Right ventricle myocardium inferior (tissue), 1 donor: ENCODE results near the gene GPR153. TPM values are rescaled to one million over a fixed set of nuclear protein-coding genes. Genes with fewer than 3 reads are reported as not detected.

Experiments
- ATAC-seq: fragments of 200-7000 bp; cut with Tn5 transposase; one replicate; pipeline ENCODE4 v1.9.1; 2020; ENCODE audit warnings: mild to moderate bottlenecking, moderate library complexity
- DNase-seq: peaks from one replicate; pipeline ENCODE4 v3.0.0; 2021; ENCODE audit errors: missing footprints
- intact Hi-C: fragments of 100-400 bp; cut with DNase I; formaldehyde crosslinking; loops from one replicate; pipeline ENCODE4 v1.11.0; 2022
- total RNA-seq: library from RNA; stranded (reverse); fragmentation: NEBNext Ultra II Directional; extraction: Animal tissue kit (Norgen Biotek cat#: 25700); gene quantifications from one replicate; pipeline ENCODE4 v1.2.1, GENCODE V29; 2021
- donor health status: DM: no; HTN: yes; CAD: no; lungs with severe emphysema.

GPR153 gene
- total RNA-seq, 1 donor from 2014 or later, result 10.6 TPM

DNA sequence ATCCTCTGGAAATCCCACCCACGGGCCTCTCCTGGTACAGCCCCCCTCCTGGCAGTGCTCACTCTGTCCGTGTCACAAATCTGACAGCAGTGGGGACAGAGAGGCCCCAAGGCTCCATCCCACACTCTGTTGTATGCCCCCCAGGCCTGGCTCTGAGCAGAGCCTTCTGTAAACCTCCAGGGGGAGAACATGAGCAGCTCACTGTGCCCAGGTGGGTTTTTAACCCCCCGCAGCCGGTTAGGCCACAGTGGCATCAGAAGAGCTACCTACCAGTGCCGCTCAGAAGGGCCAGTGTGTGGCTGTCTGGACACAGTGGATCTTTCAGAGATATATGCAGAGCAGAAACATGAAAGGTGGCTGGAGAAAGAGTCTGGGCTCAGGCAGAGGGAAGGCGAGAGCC, 12.0 kb upstream of the GPR153 start:
- no peak for DNase-seq
- intact Hi-C loops, result no loop called here
- ATAC-seq, result no peak

DNA sequence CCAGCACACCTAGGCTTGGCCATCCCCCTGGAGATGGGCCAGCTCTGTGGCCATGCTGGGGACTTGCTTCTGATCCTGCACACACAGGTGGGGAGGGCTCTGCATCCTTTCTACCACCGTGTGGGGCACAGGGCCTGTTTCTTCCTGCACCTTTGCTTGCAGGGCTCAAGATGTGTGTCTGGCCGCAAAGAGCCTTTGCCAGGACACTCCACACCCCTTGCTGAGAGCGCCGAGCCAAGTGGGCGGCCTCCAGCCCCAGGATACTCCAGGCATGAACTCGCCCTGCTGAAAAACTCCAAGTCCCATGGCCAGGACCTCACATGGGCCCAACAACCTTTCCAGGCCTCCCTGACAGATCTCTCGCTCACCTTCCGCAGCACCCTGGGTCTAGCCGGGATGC, 11.6 kb upstream of the GPR153 start:
- intact Hi-C loops, result no loop called here
- DNase-seq, result no peak
- ATAC-seq, result no peak

DNA sequence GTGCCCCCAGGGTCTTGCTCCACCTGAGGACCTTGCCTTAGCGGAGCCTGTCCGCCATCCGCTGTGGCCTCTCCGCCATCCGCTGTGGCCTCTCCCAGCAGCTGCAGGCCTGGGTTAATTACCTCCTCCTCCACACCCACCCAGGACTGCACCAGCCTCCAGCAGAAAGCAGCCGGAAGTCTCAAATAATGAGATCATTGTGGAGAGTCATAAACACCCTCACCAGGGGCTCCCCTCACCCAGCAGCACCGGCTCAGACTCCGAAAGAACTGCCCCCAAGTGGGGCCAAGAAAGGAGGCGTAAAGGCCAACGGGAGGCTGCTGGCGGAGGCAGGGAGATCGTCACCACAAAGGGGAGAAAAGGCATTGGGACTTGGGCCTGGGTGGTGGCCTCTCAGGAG, 10.7 kb upstream of the GPR153 start:
- no peak for ATAC-seq
- DNase-seq, result no peak
- intact Hi-C loops, result no loop called here

DNA sequence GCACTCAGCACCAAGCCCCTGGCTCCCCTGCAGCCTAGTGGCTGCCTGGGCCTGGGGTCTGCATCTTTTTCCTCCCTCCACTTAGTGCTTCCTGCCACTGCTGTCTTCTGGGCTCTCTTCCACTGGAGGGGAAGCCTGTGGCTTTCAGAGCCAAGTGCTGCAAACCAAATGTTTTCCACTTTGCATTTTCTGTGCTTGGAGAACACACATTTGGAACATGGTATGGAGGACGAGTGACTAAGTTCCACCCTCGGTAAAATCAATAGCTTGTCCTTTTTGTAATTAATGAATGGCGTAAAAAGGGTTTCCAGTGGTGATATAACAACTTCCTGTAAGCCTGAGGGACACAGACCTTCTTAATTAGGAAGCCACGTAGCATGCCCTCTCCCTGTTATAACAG, 10.1 kb upstream of the GPR153 start:
- no peak for ATAC-seq
- intact Hi-C loops, result no loop called here
- no peak for DNase-seq

DNA sequence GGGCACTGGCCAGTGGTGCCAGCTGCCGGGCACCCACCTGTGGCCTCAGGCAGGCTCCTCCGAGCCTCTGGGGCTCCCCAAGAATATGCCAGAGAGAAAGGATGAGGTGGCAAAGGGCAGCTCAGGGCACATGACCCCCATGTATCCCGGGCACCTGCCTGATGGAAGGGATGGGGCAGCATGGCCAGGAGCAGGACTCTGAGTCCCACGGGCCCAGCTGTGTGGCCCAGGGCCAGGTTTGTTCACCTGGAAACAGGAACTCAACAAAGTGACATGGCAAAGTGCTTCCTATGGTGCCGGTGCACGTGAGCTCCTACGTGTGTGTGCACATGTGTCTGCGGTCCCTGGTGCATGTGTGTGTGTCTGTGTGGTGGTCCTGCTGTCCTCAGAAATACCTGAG, 9.5 kb upstream of the GPR153 start:
- DNase-seq (no peak), ATAC-seq (no peak)
- intact Hi-C loops, result no loop called here

DNA sequence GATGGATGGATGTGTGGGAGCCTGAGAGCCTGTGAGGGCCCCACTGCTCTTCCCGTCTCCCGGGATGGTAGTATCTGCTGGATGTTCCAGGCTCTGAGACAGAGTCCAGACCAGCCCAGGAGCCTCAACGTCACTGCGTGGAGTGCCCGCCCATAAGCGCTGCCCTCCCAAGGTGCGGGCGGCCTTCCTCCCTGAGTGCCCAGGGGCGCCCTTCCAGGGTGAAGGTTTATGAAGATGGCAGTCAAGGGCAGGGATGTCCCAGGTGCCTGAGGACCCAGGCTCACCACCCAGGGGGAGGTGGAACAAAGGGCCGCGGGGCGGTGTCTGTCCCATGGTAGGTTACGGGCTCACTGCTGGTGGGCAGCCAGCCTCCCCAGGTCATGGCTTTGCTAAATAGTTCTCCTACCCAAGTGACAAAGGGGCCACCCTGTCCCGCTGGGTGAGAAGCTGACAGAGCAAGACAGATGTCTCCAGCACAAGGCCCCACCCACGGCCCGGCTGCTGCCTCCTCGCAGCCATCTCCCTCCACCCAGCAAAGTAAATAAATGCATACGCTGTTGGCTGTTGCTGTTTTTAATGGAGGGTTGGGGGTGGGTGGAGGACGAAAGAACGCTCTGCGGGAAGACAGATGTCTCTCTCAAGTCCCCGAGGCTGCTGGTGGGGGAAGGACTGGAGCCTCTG, 9.0 kb upstream of the GPR153 start:
- intact Hi-C loops, result no loop called here
- ATAC-seq (no peak), DNase-seq (no peak)

DNA sequence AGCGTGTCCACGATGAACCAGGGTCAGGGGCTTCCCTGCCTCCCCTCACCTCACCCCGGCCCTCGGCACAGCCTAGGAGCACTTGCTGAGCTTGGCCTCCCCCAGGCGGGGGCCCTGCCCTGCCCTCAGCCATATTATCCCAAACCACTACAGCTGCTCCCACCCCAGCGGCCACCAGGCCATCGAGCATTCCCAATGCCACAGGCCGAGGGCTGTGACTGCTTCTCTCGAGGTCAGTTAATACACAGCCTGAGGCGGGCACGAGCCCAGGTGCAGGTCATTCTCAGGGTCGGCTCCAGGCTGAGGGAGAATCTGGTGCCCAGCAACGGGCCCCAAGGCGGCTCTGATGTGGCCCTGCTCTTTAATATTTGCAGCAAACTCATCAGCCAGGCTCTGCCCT, 8.4 kb upstream of the GPR153 start:
- intact Hi-C loops, result no loop called here
- DNase-seq (no peak), ATAC-seq (no peak)

DNA sequence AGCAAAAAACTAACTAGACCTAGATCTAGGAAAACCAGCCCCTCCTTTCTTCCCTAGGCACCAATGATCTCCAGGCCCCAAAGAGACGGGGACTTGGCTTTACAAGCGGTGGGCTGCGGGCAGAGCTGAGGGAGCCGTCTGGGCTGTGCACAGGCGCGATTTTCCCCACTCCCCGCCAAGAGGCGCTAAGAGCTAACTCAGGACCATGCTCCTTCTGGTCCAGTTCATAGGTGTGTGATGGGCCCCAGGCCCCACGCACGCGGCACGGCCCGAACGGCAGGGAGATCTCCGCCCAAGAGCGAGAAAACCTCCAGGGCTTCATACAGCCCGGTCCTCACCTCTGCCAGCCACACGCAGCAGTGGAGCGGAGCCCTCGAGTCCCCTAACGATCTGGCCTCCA, 7.5 kb upstream of the GPR153 start:
- no peak for ATAC-seq
- no peak for DNase-seq
- intact Hi-C loops, result no loop called here

DNA sequence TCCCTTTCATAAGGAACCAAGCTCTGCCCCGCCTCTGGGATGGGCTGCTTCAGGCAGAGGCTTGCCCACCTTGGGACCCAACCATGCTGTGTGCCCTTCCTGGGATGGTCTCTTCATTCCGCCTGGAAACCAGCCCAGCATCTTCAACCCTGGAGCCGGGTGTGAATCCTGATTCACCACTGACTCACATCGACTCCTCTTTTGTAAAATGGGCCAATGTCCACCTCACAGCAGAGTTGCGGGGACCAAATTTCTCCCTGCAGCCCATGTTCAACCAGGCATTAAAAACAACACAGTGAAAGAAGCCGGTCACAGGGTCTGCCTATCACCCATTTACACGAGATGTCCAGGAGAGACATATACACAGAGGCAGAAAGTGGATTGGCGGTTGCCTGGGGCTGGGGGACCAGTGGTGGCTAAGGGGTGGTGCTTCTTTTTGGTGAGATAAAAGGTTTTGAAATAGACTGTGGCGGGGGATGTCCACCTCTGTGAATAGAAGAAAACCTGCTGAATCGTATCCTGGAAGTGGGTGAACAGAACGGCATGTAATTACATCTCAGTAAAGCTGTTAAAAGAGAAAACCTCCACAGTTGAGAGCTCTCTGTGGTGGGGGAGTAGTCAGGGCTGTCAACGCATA, 6.9 kb upstream of the GPR153 start:
- ATAC-seq, result no peak
- no peak for DNase-seq
- intact Hi-C loops, result no loop called here

DNA sequence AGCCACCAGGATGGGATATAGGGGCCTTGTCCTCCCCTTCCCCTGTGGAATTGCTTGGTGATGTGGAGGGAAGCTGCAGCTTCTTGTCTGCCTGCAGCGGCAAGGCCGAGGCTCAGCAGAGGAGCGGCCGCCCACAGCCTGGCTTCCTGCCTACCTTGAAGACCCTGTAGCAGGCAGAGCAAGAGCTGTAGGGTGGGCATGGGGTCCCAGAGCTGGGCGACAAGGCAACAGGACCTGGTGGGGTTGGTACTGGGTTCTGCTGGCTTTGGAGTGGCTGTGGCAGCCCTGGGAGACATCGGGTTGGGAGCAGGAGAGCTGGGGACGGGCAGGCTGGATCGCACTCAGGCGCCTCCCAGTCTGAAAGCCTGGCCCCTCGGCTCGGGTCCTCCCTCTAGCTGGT, 5.7 kb upstream of the GPR153 start:
- intact Hi-C loops, result no loop called here
- no peak for ATAC-seq
- DNase-seq, result no peak

DNA sequence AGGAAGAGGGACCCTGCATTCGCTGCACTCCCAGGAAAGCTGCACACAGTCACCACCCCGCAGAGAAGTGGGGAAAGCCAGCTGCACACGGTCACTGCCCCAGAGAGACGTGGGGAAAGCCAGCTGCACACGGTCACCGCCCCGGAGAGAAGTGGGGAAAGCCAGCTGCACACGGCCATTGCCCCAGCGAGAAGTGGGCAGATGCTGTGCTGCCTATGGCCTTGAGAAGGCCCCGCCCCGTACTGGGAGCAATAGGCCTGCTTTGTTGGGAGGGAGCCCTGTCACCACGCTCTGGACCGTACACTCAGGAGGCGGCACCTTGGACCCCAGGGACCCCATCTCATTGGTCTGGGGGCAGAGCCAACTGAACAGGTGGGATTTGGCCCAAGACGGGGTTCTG, 4.3 kb upstream of the GPR153 start:
- intact Hi-C loops, result no loop called here
- ATAC-seq (no peak), DNase-seq (no peak)

DNA sequence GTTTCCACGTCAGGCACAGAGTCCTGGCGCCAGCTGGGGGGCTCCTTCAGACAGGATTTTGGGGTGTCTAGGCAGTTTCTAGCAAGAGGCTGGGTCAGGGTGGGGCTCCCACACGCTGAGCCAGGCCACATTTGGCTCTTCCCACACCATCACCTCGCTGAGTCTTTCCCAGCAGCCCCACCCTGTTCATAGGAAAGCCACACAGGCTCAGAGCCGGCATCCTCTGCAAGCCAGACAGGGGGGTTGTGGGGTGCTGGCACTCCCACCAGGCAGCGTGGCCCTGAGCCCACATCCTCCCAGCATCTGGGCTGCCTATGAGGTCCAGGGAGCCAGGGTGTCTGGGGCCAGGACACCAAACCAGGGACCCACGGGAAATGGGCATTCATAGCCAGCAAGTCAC, 2.8 kb upstream of the GPR153 start:
- intact Hi-C loops, result no loop called here
- no peak for ATAC-seq
- DNase-seq, result no peak

DNA sequence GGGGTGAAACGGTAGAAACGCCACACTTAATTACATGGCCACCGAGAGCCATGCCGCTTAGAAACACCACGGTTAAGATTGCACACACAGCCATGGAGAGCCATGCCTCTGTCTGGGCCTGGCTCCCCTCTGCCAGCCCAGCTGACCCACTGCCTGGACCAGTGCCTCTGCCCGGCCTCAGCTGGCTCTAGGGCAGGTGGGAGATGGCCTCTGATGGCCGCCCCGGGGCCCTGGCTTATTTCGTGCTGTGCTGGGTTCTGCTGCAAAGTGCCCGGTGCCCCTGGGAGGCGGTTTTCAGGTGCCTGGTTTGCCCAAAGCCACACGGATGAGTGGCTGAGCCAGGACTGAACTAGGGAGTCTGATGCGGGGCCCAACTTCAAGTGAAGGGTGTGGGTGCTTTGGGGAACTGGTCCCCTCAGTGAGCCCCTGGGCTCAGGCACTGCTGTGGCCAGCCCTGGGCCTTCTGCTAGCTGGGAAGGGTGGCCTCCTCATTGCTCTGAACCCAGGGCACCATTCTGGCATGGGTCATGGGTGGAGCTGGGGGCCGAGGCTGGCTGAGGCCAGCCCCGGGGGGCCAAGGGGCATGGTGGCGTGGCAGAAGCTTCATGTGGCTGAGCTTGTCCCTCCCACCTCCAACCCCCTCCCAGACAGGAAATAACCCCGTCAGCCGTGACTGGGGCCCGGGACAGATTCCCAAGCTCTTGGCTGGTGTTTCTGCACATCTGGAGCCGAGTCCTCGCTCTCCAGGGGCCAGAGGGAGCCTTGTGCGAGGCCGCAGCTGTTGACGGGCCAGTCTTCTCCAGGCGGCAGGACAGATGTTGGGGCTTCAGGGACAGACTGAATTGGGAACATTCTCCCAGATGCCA, 1.9 kb upstream of the GPR153 start:
- intact Hi-C loops, result no loop called here
- ATAC-seq (peak; percentile 66), DNase-seq (peak; percentile 80)

DNA sequence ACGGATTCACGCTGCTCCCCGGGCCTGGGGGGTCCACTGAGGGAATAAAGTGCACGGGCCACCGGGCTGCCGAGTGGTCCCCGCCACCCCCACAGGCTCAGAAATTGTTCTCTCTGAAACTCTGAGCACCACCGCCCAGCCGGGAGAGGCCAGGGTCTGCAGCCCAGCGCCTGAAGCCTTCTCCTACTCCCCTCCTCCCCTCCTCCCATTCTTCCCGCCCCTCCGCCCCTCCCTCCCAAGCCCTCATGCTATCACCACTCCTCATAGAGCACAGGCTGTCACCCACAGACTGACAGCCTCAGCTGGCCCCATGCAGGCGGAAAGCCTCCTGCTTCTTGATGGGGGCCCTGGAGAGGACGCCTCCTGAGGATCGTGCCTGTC, 707 bp upstream of the GPR153 start:
- intact Hi-C loops, result no loop called here
- no peak for DNase-seq
- ATAC-seq, result no peak

DNA sequence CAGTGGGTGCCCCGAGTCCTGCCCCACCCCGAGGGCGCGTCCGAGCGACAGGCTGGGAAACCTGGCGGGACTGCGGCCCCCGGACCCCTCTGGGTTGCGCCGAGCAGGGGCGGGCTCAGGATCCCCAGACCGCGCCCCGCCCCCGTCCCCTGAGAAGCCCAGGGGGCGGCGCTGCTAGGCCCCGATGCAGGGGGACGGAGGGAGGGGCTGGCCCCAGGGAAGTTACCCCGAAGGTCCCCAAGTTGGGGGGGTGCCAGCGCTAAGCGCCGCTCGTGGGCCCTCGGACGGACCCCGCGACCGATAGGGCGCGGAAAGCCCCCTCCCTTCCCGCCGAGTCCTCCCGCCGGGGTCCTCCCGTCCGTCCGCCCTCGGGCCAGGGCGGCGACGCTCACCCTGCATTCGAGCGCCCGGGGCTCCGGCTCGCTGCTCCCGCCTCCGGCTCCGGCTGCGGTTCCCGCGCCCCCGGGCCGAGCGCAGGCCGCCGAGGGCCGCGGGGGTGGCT, 414 bp downstream of the GPR153 start:
- ATAC-seq, result peak; percentile 30
- intact Hi-C loops, result no loop called here

DNA sequence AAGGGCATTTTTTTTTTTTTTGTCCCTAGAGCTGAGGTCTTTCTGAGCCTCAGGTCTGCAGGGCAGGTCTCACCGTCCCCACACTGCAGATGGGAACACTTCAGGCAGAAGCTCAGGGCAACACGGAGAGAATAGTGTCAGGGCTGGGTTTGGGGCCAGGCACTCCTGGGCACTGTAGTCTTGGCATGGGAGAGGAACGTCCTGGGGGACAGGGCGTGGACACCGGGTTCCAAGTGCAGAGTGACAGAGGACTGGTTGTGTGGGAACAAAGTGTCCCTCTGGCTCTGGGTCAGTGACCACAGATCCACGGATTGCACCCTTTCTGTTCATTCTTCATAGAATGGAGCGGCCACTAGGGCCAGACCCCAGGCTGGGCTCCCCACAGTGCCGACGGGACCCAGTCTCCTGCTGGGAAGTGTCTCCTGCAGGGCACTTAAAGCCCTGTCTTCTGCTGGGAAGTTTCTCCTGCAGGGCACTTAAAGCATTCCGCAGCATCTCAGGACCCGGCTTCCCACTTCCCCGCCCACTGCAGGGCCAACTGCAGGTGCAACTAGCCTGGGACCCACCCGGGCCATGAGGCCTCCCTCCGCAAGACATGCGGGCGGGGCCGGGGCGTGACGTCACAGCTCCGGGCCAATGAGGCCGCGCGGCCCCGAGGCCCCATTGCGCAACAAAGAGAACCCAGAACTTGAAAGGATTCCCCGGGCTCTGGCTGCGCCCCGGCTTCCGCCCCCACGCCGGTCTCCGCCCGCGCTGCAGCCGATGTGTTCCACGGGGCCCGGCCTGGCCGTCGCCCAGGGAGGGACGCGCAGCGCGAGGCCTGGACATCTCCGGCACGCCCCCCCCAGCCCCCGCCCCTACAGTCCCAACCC, 1.2 kb downstream of the GPR153 start:
- intact Hi-C loops, result no loop called here
- DNase-seq, result peak; percentile 94
- ATAC-seq, result peak; percentile 66

More for the DNA sequence above, 414 bp downstream of the GPR153 start:
- DNase-seq, result no peak

DNA sequence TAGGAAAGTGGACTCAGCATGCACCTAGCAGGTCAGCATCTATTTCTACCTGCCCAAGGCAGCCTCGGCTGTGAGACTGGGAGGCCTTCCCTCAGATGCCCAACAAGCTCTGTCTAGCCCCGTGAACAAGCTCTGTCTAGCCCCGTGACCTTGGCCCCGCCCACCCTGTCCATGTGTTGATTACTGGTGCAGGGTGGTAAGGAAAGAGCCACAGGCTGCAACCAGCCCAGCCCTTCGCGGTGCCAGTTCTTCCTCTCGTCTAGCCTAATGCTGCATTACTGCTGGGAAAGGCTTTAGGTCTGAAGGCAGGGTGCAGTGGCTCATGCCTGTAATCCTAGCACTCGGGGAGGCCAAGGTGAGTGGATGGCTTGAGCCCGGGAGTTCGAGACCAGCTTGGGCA, 2.2 kb downstream of the GPR153 start:
- ATAC-seq (no peak), DNase-seq (no peak)
- intact Hi-C loops, result no loop called here

DNA sequence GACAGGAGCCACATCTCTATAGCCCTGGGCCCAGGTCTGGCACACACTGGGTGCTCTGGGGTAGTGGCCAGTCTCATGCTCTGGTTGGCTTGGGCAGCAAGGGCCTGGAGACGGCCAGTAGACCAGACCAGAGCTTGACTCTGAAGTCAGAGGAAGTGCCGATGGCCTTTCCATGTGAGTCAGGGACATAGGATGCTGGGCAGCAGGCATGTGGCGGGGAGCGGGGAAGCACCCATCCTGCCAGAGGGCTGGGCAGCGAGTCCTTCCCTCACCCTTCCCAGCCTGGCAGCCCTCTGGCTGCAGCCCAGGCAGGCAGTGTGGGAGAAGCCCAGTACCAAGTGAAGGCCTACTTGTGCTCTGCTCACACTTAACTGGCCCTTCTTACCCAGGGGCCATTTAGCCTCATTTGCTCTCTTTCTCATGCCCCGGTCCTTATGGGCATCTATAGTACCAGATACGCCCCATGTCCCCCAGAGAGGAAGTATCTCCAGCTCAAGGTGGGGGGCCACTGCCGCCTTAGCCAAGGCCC, 3.3 kb downstream of the GPR153 start:
- no peak for DNase-seq
- intact Hi-C loops, result no loop called here

DNA sequence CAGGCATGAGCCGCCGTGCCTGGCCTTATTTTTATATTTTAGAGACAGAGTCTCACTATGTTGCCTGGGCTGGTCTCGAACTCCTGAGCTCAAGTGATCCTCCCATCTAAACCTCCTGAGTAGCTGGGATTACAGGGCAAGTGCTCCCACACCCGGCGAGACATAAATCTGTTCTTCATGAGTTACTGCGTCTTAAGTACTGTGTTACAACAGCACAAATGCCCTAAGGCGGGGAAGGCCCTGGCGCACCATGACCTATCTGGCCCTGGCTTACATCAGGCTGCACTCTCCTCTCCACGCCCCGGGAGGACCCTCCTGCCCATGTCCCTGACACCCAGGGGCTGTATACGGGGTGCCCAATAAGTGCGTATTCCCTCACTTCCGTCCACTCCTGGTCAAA, 4.3 kb downstream of the GPR153 start:
- intact Hi-C loops, result no loop called here
- DNase-seq (no peak), ATAC-seq (no peak)

More for the DNA sequence above, 3.3 kb downstream of the GPR153 start:
- no peak for ATAC-seq
